DND-41 (cell line): Measurements from ENCODE around the gene CDH12.

Source experiments
- CTCF ChIP-seq: IDR thresholded peaks from 2 replicates; pipeline ENCODE4 v1.5.1; 2012; ENCODE audit warnings: borderline replicate concordance, low read length, moderate library complexity, mild to moderate bottlenecking; ENCODE audit not compliant: poor library complexity, severe bottlenecking; ENCODE audit errors: extremely low read depth
- EZH2 ChIP-seq: IDR thresholded peaks from 3 replicates; pipeline ENCODE4 v1.6.1; 2012; ENCODE audit warnings: borderline replicate concordance, low read depth, mild to moderate bottlenecking, moderate library complexity, low read length, inconsistent platforms; ENCODE audit not compliant: severe bottlenecking

GRCh38 chr5:21858441-21858840, 994.7 kb downstream of the CDH12 start:
- TF ChIP-seq CTCF (no peak), EZH2 (no peak)
